ENCODE results near the gene LHX1. TPM values are rescaled to one million over a fixed set of nuclear protein-coding genes. Genes with fewer than 3 reads are reported as not detected.

Gene LHX1
- total RNA-seq, 1 donor from 2014 or later, result 2.7 TPM

DNA sequence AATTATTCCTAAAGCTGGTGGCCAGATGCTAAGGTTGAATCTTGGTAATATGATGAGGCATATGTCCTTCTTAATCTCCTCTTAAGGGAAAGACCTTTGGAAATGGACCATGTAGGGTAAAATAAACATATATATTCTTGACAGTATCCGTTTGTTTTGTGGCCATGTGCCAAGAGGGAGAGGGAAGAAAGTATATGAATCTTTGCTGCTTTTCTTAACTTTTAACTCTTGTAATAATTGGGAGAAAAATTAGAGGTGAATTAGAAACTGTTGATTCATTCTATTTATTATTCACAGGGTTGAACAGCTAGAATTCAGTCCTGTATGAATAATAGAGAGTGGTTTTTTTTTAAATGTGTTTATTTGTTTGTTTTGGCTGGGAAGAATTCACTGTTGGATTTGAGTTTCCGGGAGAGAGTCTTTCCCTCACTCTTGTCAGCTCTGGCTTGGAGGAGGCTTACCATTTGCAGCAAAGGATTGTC lies 43.0 kb downstream of the LHX1 start:
- H3K27ac Mint-ChIP-seq, result peak overlapping the region; percentile 4
- H3K4me3 Mint-ChIP-seq, result no peak overlapping the region
- H3K36me3 Mint-ChIP-seq, result peaks cover 18% of the 10 kb centered on the region
- H3K9me3 Mint-ChIP-seq, result no peaks in the 10 kb centered on the region
- TF ChIP-seq, protein P1, sequence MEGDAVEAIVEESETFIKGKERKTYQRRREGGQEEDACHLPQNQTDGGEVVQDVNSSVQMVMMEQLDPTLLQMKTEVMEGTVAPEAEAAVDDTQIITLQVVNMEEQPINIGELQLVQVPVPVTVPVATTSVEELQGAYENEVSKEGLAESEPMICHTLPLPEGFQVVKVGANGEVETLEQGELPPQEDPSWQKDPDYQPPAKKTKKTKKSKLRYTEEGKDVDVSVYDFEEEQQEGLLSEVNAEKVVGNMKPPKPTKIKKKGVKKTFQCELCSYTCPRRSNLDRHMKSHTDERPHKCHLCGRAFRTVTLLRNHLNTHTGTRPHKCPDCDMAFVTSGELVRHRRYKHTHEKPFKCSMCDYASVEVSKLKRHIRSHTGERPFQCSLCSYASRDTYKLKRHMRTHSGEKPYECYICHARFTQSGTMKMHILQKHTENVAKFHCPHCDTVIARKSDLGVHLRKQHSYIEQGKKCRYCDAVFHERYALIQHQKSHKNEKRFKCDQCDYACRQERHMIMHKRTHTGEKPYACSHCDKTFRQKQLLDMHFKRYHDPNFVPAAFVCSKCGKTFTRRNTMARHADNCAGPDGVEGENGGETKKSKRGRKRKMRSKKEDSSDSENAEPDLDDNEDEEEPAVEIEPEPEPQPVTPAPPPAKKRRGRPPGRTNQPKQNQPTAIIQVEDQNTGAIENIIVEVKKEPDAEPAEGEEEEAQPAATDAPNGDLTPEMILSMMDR (conservative IDR thresholded peaks at IDR 0.05), result no peak
- no peak for DNase-seq (ENCODE audit: extremely low spot score, unreplicated experiment)
- no peaks in the 10 kb centered on the region for H3K27me3 Mint-ChIP-seq
- H3K4me1 Mint-ChIP-seq (ENCODE audit: unreplicated experiment), result peaks cover 25% of the 10 kb centered on the region

DNA sequence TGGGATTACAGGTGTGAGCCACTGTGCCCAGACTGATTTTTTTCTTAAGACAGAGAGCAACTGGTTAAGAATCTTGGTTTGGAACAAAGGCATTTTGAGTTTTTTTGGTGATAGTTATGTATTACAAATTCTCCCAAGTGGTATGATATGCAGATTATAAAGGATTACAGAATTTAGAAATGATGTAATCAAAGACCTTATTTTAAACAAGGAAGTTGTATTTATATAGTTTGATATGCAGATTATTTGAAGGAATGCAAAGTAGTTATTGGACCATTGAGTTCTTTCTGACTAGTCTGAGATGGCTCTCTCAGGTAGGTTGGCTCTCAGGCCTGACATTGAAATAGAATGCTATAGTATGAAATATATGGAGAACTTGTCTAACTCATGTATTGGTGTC lies 46.3 kb downstream of the LHX1 start:
- H3K4me1 Mint-ChIP-seq (ENCODE audit: unreplicated experiment), result peaks cover 19% of the 10 kb centered on the region
- no peak overlapping the region for H3K27ac Mint-ChIP-seq
- H3K36me3 Mint-ChIP-seq, result peaks cover 24% of the 10 kb centered on the region
- no peaks in the 10 kb centered on the region for H3K9me3 Mint-ChIP-seq
- TF ChIP-seq, protein P1 (conservative IDR thresholded peaks at IDR 0.05), result no peak
- H3K27me3 Mint-ChIP-seq, result no peaks in the 10 kb centered on the region
- no peak for DNase-seq (ENCODE audit: extremely low spot score, unreplicated experiment)
- H3K4me3 Mint-ChIP-seq, result no peak overlapping the region

DNA sequence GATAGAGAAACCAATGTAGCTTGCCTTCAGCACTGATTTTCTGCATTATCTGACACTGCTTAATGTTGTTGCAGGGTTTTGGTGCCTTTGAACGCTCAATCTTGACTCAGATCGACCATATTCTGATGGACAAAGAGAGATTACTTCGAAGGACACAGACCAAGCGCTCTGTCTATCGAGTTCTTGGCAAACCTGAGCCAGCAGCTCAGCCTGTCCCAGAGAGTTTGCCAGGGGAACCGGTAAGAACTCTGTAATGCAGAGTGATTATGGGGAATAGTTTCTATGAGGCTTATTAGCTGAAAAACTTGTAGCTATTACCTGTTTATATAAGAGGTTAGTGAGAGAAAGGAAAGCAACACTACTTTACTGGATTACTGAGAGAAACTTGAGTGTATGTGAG lies 51.9 kb downstream of the LHX1 start:
- Mint-ChIP-seq H3K4me1 (ENCODE audit: unreplicated experiment) (no peaks in the 10 kb centered on the region), H3K27me3 (no peaks in the 10 kb centered on the region), H3K9me3 (no peaks in the 10 kb centered on the region), H3K4me3 (no peak overlapping the region), H3K27ac (no peak overlapping the region), H3K36me3 (peaks cover 31% of the 10 kb centered on the region)
- TF ChIP-seq, protein P1 (conservative IDR thresholded peaks at IDR 0.05), result no peak
- no peak for DNase-seq (ENCODE audit: extremely low spot score, unreplicated experiment)

DNA sequence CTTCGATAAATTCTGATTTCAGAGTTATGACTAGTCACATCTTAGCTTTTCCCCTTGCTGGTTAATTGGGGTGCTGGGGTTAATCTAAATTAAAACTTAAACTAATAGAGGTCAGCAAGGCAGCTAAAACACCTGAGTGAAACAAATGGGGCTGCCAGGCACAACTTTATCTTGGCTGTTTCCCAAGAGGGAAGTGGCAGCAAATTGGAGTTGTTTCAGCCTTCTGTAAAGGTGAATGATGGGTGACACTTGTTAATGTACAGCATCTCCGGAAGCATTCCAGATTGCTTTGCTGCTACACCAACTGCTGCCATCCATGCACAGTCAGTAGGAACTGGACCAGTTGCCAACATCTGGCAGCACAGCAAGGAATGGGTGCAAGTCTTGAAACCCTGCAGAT lies 55.4 kb downstream of the LHX1 start:
- DNase-seq (ENCODE audit: extremely low spot score, unreplicated experiment), result no peak
- Mint-ChIP-seq H3K9me3 (peaks cover 1% of the 10 kb centered on the region), H3K27me3 (no peaks in the 10 kb centered on the region), H3K4me3 (no peak overlapping the region), H3K4me1 (ENCODE audit: unreplicated experiment) (no peaks in the 10 kb centered on the region), H3K36me3 (peaks cover 55% of the 10 kb centered on the region), H3K27ac (no peak overlapping the region)
- TF ChIP-seq, protein P1 (conservative IDR thresholded peaks at IDR 0.05), result no peak

DNA sequence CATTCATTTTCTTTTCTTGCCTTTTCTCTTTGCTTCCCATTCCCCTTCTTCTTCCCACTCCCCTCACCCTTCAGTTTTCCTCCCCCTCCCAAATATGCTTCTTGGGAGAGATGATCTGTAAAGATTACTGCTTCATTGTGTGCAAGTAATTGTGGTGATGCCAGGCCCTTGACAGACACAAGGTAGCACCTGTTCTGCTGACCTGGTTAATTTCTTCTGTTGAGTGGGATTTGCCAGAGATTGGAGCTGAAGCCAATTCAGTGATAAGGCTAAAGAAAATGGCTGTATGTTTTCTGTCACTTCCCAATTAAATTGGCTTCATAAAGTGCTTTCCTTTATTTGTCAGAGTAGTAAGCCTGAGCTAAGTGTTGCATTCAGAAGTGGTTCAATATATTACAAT lies 56.0 kb downstream of the LHX1 start:
- Mint-ChIP-seq H3K27me3 (no peaks in the 10 kb centered on the region), H3K4me3 (no peak overlapping the region), H3K27ac (no peak overlapping the region), H3K9me3 (peaks cover 4% of the 10 kb centered on the region), H3K36me3 (peaks cover 59% of the 10 kb centered on the region), H3K4me1 (ENCODE audit: unreplicated experiment) (no peaks in the 10 kb centered on the region)
- no peak for DNase-seq (ENCODE audit: extremely low spot score, unreplicated experiment)
- TF ChIP-seq, protein P1 (conservative IDR thresholded peaks at IDR 0.05), result no peak

Other genes with a start within 250 kb of the LHX1 start
- gene AATF, start 11.5 kb downstream of the LHX1 start, total RNA-seq (ENCODE audit: low replicate concordance), result 47.8 and 48.0 TPM in 2 replicates

All from type B pancreatic cell (in vitro differentiated cells).